Activated CD8-positive, alpha-beta memory T cell treated with anti-CD3 and anti-CD28 coated beads, Interleukin-2, amount 50 U/mL, for 4 hours (primary cell): ENCODE measurements around the gene CLNK.

Experiments
- DNase-seq: peaks from one replicate; pipeline ENCODE4 v3.0.0-alpha.2; 2020

Gene CLNK, protein sequence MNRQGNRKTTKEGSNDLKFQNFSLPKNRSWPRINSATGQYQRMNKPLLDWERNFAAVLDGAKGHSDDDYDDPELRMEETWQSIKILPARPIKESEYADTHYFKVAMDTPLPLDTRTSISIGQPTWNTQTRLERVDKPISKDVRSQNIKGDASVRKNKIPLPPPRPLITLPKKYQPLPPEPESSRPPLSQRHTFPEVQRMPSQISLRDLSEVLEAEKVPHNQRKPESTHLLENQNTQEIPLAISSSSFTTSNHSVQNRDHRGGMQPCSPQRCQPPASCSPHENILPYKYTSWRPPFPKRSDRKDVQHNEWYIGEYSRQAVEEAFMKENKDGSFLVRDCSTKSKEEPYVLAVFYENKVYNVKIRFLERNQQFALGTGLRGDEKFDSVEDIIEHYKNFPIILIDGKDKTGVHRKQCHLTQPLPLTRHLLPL

GRCh38 chr4:10684631-10685030 lies at the start of gene CLNK:
CLNK (minus strand) TSS chr4:10684768; CDS start chr4:10667869, 16,899 bp downstream.
- DNase-seq = no peak

DNA sequence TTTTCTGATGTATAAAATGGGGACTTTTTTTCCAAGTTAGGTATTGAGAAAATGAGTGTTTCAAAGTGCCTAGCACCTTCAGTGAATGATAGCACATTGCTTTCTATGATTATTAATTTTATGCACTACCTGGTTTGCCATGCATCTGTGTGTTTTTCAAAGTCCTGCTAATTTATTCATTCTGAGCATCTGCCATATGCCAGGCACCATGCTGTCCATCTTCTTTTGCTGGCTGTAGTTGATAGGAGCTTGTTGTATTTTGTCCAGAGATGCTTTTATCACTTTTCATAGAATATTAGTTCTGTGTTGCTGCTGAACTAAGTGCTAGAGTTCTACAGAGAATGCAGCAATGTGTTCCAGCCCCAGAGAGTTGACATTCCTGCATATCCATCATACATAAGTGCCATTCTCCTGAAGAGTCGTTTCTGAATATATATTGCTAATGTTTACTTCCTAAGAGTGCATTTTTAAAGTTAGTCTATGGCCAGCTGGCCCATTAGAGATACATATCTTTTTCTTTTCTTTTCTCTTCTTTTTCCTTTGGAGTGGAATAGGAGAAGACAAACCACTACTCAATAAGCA lies 49.0 kb upstream of the CLNK start:
- DNase-seq = no peak

- no peak for DNase-seq
These were observed 48.4 kb upstream of the CLNK start for GRCh38 chr4:10732914-10733415.

DNA sequence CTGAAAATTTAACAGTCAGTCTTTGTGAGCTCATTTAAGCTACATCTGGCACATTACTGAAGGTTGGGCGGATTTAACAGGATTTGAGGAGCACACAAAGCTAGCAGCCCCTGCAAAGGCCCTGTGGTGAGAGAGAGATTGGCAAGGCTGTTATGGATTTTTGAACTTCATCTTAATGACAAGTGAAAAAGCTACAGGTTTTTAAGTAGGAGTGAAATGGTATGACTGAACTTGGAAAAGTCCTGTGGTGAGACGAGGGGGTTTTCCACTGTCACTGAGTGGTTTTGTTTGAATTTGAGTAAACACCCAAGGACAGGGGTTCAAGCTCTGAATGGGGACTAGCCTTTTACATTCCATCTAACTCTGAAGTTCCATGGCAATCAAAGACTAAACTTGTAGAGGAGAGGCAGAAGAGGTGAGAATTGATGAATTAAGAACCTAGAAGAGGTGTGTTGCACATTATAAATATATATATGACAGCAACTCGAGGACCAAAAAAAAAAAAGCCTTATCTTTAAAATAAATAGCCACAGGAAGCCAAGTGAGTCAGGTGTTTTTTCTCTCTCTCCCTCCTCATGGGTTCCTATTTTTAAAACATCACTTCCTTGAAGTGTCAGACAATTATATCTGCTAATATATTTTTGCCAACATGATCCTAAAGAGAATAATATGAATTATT lies 47.8 kb upstream of the CLNK start:
- no peak for DNase-seq

- DNase-seq = no peak
These were observed 47.1 kb upstream of the CLNK start for GRCh38 chr4:10731690-10732089.

- no peak for DNase-seq
These were observed 46.6 kb upstream of the CLNK start for GRCh38 chr4:10731162-10731561.

DNA sequence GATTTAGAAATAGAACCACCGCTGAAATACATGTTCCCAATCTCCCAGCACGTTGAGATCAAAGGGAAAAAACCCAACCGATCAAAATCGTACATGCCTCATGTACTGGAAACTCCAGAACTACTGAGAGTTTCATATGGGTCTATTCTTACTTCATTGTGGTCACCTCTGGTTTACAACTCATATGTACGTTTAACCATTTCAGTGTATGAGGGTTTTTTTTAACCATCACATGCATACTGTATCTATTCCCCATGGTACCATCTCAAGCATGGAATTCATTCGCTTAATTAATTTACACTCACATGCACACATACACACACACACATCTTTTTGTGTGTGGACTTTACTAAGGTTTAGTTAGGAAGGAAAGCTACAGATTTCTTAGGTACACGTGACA lies 46.0 kb upstream of the CLNK start:
- no peak for DNase-seq

DNA sequence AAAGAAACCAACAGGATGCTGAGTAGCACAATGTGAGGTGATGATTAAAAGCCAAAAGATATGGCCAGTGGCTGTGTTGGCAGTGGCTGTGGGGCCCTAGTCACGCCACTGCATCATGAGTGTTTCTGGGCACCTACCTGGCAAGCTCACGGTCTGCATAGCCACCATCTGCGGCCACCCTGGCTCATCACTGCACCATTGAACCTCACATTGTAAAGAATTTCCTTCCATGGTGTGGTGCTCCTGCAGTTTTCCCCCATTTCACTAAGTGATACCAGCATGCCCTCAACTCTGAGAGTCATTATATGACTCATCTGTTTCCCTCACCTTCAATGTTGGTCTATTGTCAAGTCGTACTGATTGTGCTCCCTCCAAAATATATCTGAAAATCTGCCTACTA lies 45.5 kb upstream of the CLNK start:
- DNase-seq = no peak

DNA sequence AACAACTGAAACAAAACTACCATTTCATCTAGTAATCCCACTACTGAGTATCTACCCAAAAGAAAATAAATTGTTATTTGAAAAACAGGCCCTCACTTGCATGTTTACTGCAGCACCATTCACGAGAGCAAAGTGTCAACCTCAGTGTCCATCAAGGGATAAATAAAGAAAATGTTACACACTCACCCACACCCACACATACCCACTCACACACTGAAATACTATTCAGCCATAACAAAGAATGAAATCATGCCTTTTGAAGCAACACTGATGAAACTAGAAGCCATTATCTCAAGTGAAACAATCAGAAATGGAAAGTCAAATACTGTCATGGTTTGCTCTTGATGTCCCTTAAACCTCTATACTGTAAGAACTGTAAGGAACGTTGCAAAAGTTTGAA lies 44.8 kb upstream of the CLNK start:
- no peak for DNase-seq

DNA sequence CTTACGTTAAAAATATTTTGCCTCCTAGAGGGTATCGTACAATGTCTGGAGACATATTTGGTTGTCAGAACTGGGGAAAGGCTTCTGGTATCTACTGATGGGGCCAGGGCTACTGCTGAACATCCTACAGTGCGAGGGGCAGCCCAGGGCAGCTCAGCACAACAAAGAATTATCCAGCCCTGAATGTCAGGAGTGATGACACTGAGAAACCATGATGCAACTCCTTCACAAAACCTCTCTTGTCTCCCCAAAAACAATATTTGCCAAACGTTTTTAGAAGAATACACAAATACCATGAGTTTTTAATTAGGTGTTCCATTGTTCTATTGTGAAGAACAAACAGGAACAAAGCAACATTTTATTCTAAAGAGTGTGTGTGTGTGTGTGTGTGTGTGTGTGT lies 43.4 kb upstream of the CLNK start:
- no peak for DNase-seq

DNA sequence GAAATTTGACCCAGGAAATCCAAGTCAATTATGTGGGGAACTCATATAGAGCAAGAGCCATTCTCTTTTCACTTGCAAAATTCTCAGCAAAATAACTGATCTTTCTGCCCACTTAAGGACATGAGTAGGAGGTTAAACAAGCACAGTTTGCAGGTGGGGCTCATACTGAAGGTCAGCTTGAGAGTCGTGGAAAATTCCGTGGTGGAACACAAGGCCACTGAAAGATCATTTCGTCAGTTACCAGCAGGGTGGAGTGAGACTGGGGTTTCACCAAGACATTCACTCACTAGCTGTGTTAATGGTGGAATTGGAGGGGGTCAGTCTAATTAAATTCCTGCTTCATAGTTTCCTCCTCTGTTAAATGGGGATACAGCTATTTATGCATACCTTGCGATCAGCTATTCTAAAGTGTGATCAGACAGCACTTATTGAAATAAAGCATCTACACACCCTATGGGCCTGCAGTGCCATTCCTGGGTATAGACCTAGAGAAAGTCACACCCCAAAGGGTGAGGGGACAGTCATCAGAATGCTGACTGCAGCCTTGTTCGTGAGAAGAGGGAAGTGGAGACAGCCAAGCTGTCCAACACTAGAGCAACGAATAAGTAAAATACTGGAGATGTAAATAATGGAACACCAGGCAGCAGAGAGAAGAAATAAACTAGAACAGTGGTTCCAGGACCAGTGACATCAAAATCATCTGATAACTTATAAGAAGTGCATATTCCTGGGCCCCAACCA lies 42.7 kb upstream of the CLNK start:
- DNase-seq = no peak

- no peak for DNase-seq
These were observed 38.4 kb upstream of the CLNK start for GRCh38 chr4:10722957-10723356.

GRCh38 chr4:10721616-10722015 lies 37.0 kb upstream of the CLNK start:
- no peak for DNase-seq

DNA sequence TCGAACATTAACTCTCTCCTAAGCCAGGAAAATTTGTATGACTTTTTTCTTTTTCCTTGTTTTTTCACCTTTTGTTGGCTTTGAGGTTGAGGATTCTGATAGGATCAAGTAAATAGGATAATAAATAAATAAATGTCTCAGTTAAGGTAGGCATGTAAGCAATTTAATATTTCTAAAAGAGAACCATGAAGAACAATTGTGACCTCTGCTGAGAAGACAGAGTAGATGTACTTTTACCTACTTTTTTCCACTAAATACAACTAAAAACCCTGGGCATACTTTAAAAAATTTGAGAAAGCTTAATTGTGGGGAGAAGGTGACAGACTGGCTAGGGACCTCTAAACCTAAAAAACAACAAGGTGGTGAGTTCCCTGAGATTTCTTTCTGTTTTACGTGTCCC lies 31.6 kb upstream of the CLNK start:
- no peak for DNase-seq

DNA sequence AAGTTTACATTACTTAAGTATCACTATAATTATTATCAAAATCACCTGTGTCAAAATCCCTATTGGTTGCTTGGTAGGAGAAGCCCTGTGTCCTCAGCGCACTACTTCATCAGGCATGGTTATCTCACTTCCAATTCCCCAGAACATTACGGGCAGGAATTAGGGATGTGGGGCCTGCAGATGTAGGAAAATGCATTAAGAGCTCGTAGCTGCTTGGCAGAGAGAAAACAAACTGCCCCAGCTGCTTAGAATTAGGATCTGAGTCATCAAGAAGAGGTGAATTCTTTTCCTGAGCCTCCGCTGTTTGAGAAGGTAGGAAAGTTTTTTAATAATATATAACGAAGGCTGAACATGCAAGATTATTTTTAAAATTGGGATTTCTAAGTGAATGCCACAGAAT lies 31.1 kb upstream of the CLNK start:
- no peak for DNase-seq

- no peak for DNase-seq
These were observed 30.6 kb upstream of the CLNK start for GRCh38 chr4:10715135-10715534.

DNA sequence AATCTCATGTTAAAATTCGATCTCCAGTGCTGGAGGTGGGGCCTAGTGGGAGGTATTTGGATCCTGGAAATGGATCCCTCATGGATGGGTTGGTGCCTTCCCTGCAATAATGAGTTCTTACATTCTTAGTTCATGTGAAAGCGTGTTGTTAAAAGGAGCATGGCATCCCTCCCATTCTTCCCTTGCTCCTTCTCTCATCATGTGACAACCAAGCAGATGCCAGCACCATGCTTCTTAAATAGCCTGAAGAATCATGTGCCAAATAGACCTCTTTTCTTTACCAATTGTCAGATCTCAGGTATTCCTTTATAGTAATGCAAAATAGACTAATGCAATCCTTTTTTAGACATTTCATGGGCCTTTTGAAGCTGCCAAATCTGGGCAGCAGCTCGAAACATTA lies 29.0 kb upstream of the CLNK start:
- no peak for DNase-seq

GRCh38 chr4:10706236-10706635 lies 21.7 kb upstream of the CLNK start:
- no peak for DNase-seq

DNA sequence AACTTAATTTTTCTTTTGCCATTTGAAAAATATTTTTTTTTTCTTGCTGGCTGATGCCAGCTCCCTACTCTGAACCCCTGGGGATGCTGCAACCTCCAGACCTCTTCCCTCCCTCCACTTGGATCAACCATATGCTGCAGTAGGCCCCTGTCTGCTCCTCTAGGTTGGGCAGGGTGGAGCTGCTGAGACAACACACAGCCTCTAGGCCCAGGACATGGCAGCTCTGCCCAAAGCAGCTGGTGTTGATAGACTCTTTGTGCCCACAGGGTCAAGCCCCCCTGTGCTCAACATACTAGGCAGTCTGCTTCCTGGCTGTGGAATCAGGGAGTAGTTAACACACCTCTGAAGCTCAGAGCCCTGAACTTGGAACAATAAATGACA lies 19.9 kb upstream of the CLNK start:
- no peak for DNase-seq

DNA sequence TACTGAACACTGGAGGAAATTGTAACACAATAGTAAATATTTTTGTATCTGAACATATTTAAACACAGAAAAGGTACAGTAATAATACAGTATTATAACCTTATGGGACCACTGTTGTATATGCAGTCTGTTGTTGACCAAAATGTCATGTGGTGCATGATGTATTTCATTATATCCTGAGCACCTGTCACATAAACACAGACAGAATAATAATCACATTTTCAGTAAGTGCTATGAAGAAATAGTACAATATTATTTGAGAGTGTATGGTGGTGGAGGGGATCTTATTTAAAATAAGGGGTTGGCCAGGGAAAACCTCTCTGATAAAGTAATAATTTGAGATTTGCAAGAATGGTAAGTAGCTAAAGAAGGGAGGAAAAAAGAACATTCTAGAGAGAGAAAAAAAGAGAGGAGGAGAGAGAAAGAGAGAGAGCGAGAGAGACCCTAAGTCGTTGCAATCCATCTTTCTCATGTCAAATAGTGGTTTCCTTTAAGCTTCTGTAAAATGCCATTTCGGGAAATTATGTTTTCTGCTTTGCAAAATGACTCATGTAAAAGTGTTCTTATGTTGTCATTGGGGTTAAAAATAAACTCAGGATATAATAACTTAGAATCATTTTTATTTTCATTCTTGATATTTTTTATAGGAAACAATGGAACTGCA lies 19.3 kb upstream of the CLNK start:
- no peak for DNase-seq

DNA sequence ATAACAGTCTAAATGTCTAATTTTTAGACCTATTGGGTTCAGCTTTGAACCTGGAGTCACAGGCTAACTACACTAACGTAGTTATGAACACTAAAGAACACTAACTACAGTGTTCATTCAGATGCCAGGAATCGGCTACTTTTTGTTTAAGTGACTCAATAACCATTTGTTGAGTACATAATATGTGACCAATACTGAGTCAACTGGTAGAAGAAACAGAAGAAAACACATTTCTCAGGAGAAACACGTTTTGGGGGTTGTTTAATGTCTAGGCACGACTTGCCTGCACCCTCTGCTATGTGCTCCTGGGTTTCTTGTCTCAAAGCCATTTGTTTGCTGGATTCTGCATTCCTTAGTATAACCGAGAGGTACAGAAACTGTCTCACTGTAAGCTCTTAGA lies 18.6 kb upstream of the CLNK start:
- no peak for DNase-seq

DNA sequence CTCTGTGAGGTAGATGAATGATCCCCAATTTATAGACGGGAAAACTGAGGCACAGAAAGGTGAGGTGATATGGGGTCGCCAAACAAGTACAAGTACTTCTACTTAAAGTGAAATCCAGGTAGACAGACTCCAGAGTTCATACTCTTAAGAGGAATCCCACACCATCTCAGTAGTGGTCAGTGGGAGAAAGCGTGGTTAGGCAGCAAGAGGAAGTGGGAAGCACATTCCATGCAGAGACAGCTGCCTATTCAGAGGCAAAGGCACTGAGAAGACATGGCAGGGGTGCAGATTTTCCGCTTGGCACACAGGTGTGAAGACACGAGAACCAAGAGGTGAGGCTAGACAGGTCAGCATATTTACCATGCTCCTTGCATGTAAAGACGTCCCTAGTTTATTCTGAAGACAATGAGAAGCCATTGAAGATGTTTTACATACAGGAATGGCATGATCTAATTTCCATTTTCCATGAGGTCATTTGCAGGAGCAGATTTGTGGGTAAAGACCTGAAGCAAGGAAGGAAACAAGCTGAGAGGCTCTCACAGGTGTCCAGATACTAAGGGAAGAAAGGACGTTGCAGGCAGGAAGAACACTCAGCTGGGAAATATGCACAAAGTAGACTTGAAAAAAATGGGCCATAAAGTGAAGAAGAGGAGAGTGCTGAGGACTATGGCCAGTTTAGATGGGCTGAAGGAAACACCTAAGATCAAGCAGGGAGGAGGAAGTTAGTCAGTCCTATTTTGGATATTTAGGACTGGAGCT lies 17.3 kb upstream of the CLNK start:
- no peak for DNase-seq
